WTC11 (cell line): ENCODE data around the gene CHCHD1. TPM values are rescaled to one million over a fixed set of nuclear protein-coding genes. Genes with fewer than 3 reads are reported as not detected.
A peak's percentile ranks its signal among the peaks of the same experiment; 100 is the strongest.

Source experiments
- ATAC-seq: fragments of 200-7000 bp; cut with Tn5 transposase; 2 replicates; pipeline ENCODE4 v1.10.0; 2021; ENCODE audit warnings: mild to moderate bottlenecking, moderate library complexity
- CTCF ChIA-PET: fragments of 300-600 bp; sonication (Branson Sonifier 250); formaldehyde crosslinking; loops from one replicate; lab custom pipeline; 2021; ENCODE audit warnings: antibody characterized with exemption; lab: Charles Lee
- POLR2A ChIA-PET: fragments of 350-600 bp; sonication (Branson Sonifier 250); formaldehyde crosslinking; loops from one replicate; lab custom pipeline; 2021; ENCODE audit warnings: antibody characterized with exemption; lab: Charles Lee
- DNase-seq: peaks from one replicate; pipeline ENCODE4 v3.0.0; 2021; ENCODE audit warnings: low spot score
- H3K27ac Mint-ChIP-seq: 2 replicates; pipeline ENCODE4 v1.8.0; 2021; ENCODE audit warnings: mixed read lengths
- H3K27me3 Mint-ChIP-seq: 2 replicates; pipeline ENCODE4 v1.8.0; 2021; ENCODE audit warnings: low read depth, mild to moderate bottlenecking, moderate library complexity, mixed read lengths
- H3K36me3 Mint-ChIP-seq: 2 replicates; pipeline ENCODE4 v1.8.0; 2021; ENCODE audit warnings: mixed read lengths
- H3K4me1 Mint-ChIP-seq: 2 replicates; pipeline ENCODE4 v1.8.0; 2022; ENCODE audit warnings: mixed read lengths
- H3K4me3 Mint-ChIP-seq: 2 replicates; pipeline ENCODE4 v1.8.0; 2021; ENCODE audit warnings: mild to moderate bottlenecking, moderate library complexity, mixed read lengths
- H3K9me3 Mint-ChIP-seq: 2 replicates; pipeline ENCODE4 v1.8.0; 2021; ENCODE audit warnings: mixed read lengths
- E2F5 ChIP-seq: sonication (generic); formaldehyde crosslinking; IDR thresholded peaks from 2 replicates; pipeline ENCODE4 v1.8.1; 2022; ENCODE audit warnings: mild to moderate bottlenecking, moderate library complexity, missing genetic modification reagents
- GTF2I ChIP-seq: fragments of 250-450 bp; sonication (Bioruptor Pico); conservative IDR thresholded peaks from 2 replicates; pipeline ENCODE4 v1.4.0; 2021; ENCODE audit warnings: mild to moderate bottlenecking
- JAZF1 ChIP-seq: fragments of 250-450 bp; sonication (Bioruptor Pico); IDR thresholded peaks from 2 replicates; pipeline ENCODE4 v1.9.0; 2021; ENCODE audit warnings: moderate library complexity, mild to moderate bottlenecking, inconsistent platforms
- MAX ChIP-seq: sonication (generic); formaldehyde crosslinking; IDR thresholded peaks from 2 replicates; pipeline ENCODE4 v1.8.0; 2022; ENCODE audit warnings: mild to moderate bottlenecking, missing genetic modification reagents
- NFATC4 ChIP-seq: fragments of 250-450 bp; sonication (Bioruptor Pico); IDR thresholded peaks from 2 replicates; pipeline ENCODE4 v1.9.0; 2021; ENCODE audit warnings: mild to moderate bottlenecking
- NFE2L1 ChIP-seq: sonication (generic); formaldehyde crosslinking; IDR thresholded peaks from 2 replicates; pipeline ENCODE4 v1.8.1; 2023; ENCODE audit warnings: missing genetic modification reagents
- NR3C1 ChIP-seq: sonication (generic); formaldehyde crosslinking; conservative IDR thresholded peaks from 2 replicates; pipeline ENCODE4 v1.8.1; 2023; ENCODE audit warnings: low read depth, mild to moderate bottlenecking, missing genetic modification reagents
- RORB ChIP-seq: fragments of 250-450 bp; sonication (Bioruptor Pico); IDR thresholded peaks from 2 replicates; pipeline ENCODE4 v1.9.0; 2021; ENCODE audit warnings: mild to moderate bottlenecking
- SMAD3 ChIP-seq: sonication (generic); formaldehyde crosslinking; IDR thresholded peaks from 2 replicates; pipeline ENCODE4 v1.8.0; 2022; ENCODE audit warnings: missing genetic modification reagents, mild to moderate bottlenecking, borderline replicate concordance
- SMAD4 ChIP-seq: sonication (generic); formaldehyde crosslinking; IDR thresholded peaks from 2 replicates; pipeline ENCODE4 v1.8.0; 2022; ENCODE audit warnings: mild to moderate bottlenecking, missing genetic modification reagents
- ZMAT4 ChIP-seq: fragments of 250-450 bp; sonication (Bioruptor Pico); IDR thresholded peaks from 2 replicates; pipeline ENCODE4 v1.9.0; 2021; ENCODE audit warnings: mild to moderate bottlenecking
- ZNF263 ChIP-seq: sonication (generic); formaldehyde crosslinking; IDR thresholded peaks from 2 replicates; pipeline ENCODE4 v1.8.1; 2022; ENCODE audit warnings: low read depth, mild to moderate bottlenecking, moderate library complexity, missing genetic modification reagents
- ZNF425 ChIP-seq: fragments of 250-450 bp; sonication (Bioruptor Pico); conservative IDR thresholded peaks from 2 replicates; pipeline ENCODE4 v1.9.0; 2021; ENCODE audit warnings: mild to moderate bottlenecking
- total RNA-seq: library from RNA; stranded (reverse); gene quantifications from 3 replicates; pipeline ENCODE4 v1.2.3, GENCODE V29; 2021
- TF ChIP-seq, protein P1 (sequence below): sonication (generic); formaldehyde crosslinking; IDR thresholded peaks from 2 replicates; pipeline ENCODE4 v1.8.0; 2022; ENCODE audit warnings: mild to moderate bottlenecking, missing genetic modification reagents
- TF ChIP-seq, protein P2 (sequence below): sonication (generic); formaldehyde crosslinking; conservative IDR thresholded peaks from 2 replicates; pipeline ENCODE4 v1.8.1; 2022; ENCODE audit warnings: mild to moderate bottlenecking, missing genetic modification reagents
- TF ChIP-seq, protein P3 (sequence below): sonication (generic); formaldehyde crosslinking; IDR thresholded peaks from 2 replicates; pipeline ENCODE4 v1.8.1; 2023; ENCODE audit warnings: mild to moderate bottlenecking, missing genetic modification reagents, borderline replicate concordance
- TF ChIP-seq, protein P4 (sequence below): fragments of 250-450 bp; sonication (Bioruptor Pico); IDR thresholded peaks from 2 replicates; pipeline ENCODE4 v2.1.2; 2022; ENCODE audit warnings: mild to moderate bottlenecking, moderate library complexity

Gene CHCHD1
- total RNA-seq, 1 experiment from 2014 or later, result 45.9 TPM

DNA sequence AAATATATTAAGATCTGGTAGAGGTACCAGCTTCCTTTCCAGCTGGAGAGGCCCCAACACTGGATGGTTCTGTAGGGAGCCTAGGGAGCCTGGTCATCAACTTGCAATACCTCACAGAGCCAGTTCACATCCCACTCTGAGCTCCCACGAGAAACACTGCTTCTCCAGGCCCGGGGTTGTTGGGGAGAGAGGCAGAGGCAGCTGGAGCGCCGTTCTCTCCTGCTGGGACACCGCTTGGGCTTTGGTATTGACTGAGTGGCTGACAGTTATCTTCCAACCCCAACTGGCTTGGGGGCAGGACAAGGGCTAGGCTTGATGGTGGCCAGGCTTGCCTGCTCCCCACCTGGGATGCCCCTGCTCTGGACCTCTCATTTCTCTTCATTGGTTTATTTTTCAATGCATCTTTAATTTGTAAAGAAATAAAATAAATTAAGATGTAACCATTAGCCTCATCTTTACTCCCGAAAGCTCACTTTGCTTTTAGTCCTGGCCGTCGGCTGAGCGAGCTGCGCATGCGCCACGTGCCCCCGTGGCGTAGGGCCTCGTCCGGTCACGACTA is 10.0 kb upstream of the CHCHD1 start:
- POLR2A ChIA-PET, result interaction anchor here (0.6 to 2.5 kb wide), 7 partner anchors 10 to 525 kb away, joined by 3 to 14 read pairs (median 3); partner anchors contain the start of genes CHCHD1 and DNAJC9
- H3K27ac Mint-ChIP-seq, result peak overlapping the region; percentile 77
- DNase-seq, result peak; percentile 79
- H3K9me3 Mint-ChIP-seq, result no peaks in the 10 kb centered on the region
- peak; percentile 87; the same call in 1 of the 2 replicates for TF ChIP-seq MAX (CRISPR knock-in tag)
- TF ChIP-seq, protein P1, sequence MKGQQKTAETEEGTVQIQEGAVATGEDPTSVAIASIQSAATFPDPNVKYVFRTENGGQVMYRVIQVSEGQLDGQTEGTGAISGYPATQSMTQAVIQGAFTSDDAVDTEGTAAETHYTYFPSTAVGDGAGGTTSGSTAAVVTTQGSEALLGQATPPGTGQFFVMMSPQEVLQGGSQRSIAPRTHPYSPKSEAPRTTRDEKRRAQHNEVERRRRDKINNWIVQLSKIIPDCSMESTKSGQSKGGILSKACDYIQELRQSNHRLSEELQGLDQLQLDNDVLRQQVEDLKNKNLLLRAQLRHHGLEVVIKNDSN (CRISPR knock-in tag), result peak; percentile 77; the same call in 1 of the 2 replicates
- TF ChIP-seq ZMAT4 (CRISPR knock-in tag), result no peak
- TF ChIP-seq, protein P2, sequence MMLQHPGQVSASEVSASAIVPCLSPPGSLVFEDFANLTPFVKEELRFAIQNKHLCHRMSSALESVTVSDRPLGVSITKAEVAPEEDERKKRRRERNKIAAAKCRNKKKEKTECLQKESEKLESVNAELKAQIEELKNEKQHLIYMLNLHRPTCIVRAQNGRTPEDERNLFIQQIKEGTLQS (CRISPR knock-in tag), result no peak
- H3K36me3 Mint-ChIP-seq, result peaks cover 38% of the 10 kb centered on the region
- H3K27me3 Mint-ChIP-seq, result no peaks in the 10 kb centered on the region
- CTCF ChIA-PET, result interaction anchor here (0.7 to 2.4 kb wide), 8 partner anchors 10 to 170 kb away, joined by 3 to 13 read pairs (median 6); partner anchors contain the start of genes CHCHD1 and ZSWIM8
- H3K4me3 Mint-ChIP-seq, result peak overlapping the region; percentile 91
- ATAC-seq, result peak; percentile 39
- H3K4me1 Mint-ChIP-seq, result peaks cover 34% of the 10 kb centered on the region

DNA sequence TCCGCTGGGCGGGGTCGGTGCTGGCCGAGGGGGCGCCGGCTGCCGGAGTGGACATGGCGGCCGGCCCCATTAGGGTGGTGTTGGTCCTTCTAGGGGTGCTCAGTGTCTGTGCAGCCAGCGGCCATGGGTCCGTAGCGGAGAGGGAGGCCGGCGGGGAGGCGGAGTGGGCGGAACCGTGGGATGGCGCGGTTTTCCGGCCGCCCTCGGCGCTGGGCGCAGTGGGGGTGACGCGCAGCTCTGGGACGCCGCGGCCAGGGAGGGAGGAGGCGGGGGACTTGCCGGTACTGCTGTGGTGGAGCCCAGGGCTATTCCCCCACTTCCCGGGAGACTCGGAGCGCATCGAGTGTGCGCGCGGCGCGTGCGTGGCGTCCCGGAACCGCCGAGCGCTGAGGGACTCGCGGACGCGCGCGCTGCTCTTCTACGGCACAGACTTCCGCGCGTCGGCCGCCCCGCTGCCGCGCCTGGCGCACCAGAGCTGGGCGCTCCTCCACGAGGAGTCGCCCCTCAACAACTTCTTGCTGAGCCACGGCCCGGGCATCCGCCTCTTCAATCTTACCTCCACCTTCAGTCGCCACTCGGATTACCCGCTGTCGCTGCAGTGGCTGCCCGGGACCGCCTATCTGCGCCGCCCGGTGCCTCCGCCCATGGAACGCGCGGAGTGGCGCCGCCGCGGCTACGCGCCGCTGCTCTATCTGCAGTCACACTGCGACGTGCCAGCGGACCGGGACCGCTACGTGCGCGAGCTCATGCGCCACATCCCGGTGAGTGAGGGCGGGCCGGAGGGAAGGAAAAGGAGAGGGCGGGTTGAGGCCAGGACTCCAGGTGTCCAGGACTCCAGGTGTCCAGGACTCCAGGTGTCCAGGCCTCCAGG is 9.3 kb upstream of the CHCHD1 start:
- DNase-seq (peak; percentile 67), ATAC-seq (peak; percentile 58)
- POLR2A ChIA-PET, result interaction anchor here (0.6 to 2.5 kb wide), 9 partner anchors 9 to 526 kb away, joined by 3 to 14 read pairs (median 3); partner anchors contain the start of genes CHCHD1 and DNAJC9
- H3K9me3 Mint-ChIP-seq, result no peaks in the 10 kb centered on the region
- H3K4me1 Mint-ChIP-seq, result peaks cover 34% of the 10 kb centered on the region
- CTCF ChIA-PET, result interaction anchor here (0.5 to 2.4 kb wide), 12 partner anchors 9 to 235 kb away, joined by 3 to 13 read pairs (median 3); partner anchors contain the start of genes CHCHD1 and ZSWIM8
- H3K36me3 Mint-ChIP-seq, result peaks cover 38% of the 10 kb centered on the region
- no peaks in the 10 kb centered on the region for H3K27me3 Mint-ChIP-seq
- H3K27ac Mint-ChIP-seq, result no peak overlapping the region
- H3K4me3 Mint-ChIP-seq, result peak overlapping the region; percentile 91
- TF ChIP-seq ZNF263 (CRISPR knock-in tag) (no peak), SMAD4 (CRISPR knock-in tag) (no peak), E2F5 (CRISPR knock-in tag) (no peak; the same call in 1 of the 2 replicates), JAZF1 (CRISPR knock-in tag) (no peak), NFE2L1 (CRISPR knock-in tag) (no peak), SMAD3 (CRISPR knock-in tag) (peak; percentile 73; the same call in 1 of the 2 replicates), MAX (CRISPR knock-in tag) (peak; percentile 46), NFATC4 (CRISPR knock-in tag) (peak; percentile 63; the same call in 1 of the 2 replicates), RORB (CRISPR knock-in tag) (no peak), GTF2I (no peak), NR3C1 (CRISPR knock-in tag) (no peak), ZNF425 (CRISPR knock-in tag) (peak; percentile 19; the same call in 1 of the 2 replicates)
- TF ChIP-seq, protein P3, sequence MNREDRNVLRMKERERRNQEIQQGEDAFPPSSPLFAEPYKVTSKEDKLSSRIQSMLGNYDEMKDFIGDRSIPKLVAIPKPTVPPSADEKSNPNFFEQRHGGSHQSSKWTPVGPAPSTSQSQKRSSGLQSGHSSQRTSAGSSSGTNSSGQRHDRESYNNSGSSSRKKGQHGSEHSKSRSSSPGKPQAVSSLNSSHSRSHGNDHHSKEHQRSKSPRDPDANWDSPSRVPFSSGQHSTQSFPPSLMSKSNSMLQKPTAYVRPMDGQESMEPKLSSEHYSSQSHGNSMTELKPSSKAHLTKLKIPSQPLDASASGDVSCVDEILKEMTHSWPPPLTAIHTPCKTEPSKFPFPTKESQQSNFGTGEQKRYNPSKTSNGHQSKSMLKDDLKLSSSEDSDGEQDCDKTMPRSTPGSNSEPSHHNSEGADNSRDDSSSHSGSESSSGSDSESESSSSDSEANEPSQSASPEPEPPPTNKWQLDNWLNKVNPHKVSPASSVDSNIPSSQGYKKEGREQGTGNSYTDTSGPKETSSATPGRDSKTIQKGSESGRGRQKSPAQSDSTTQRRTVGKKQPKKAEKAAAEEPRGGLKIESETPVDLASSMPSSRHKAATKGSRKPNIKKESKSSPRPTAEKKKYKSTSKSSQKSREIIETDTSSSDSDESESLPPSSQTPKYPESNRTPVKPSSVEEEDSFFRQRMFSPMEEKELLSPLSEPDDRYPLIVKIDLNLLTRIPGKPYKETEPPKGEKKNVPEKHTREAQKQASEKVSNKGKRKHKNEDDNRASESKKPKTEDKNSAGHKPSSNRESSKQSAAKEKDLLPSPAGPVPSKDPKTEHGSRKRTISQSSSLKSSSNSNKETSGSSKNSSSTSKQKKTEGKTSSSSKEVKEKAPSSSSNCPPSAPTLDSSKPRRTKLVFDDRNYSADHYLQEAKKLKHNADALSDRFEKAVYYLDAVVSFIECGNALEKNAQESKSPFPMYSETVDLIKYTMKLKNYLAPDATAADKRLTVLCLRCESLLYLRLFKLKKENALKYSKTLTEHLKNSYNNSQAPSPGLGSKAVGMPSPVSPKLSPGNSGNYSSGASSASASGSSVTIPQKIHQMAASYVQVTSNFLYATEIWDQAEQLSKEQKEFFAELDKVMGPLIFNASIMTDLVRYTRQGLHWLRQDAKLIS, result 0 out of 2 replicates have a peak, but pooled peaks have one; percentile 73
- TF ChIP-seq, protein P1 (CRISPR knock-in tag), result no peak; the same call in 1 of the 2 replicates
- TF ChIP-seq, protein P4, sequence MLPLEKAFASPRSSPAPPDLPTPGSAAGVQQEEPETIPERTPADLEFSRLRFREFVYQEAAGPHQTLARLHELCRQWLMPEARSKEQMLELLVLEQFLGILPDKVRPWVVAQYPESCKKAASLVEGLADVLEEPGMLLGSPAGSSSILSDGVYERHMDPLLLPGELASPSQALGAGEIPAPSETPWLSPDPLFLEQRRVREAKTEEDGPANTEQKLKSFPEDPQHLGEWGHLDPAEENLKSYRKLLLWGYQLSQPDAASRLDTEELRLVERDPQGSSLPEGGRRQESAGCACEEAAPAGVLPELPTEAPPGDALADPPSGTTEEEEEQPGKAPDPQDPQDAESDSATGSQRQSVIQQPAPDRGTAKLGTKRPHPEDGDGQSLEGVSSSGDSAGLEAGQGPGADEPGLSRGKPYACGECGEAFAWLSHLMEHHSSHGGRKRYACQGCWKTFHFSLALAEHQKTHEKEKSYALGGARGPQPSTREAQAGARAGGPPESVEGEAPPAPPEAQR (CRISPR knock-in tag), result no peak
- TF ChIP-seq, protein P2 (CRISPR knock-in tag), result no peak
